H1 (cell line): Measurements from ENCODE around the gene DAB2IP. TPM values are rescaled to one million over a fixed set of nuclear protein-coding genes. Genes with fewer than 3 reads are reported as not detected.

ENCODE experiments used
- CTCF ChIA-PET: fragments of 300-600 bp; sonication (Branson Sonifier 250); formaldehyde crosslinking; loops from one replicate; lab custom pipeline; 2021; ENCODE audit not compliant: partially characterized antibody; lab: Charles Lee
- POLR2A ChIA-PET: fragments of 300-600 bp; sonication (Branson Sonifier 250); formaldehyde crosslinking; loops from one replicate; lab custom pipeline; 2021; ENCODE audit warnings: inconsistent platforms; ENCODE audit not compliant: partially characterized antibody; lab: Charles Lee
- DNase-seq, 2 experiments: peaks; one replicate each; pipeline versions ENCODE4 v3.0.0 to v3.0.0-alpha.2; 2010 to 2022; ENCODE audit warnings: low spot score in 2 of 2, low read depth in 1 of 2, mixed read lengths in 1 of 2
- FAIRE-seq: peaks from 2 replicates; lab custom pipeline; 2011; peaks lifted over from hg19 to GRCh38; lab: Jason Lieb, UNC
- H2AFZ ChIP-seq: 2 replicates; pipeline ENCODE4 v1.8.1; 2012; ENCODE audit warnings: low read length, inconsistent platforms
- H2AK5ac ChIP-seq: 2 replicates; pipeline ENCODE4 v1.6.1; 2013; ENCODE audit warnings: low read depth, low read length
- H2BK120ac ChIP-seq: replicated peaks from 2 replicates; pipeline ENCODE3; 2013; ENCODE audit warnings: low read depth, low read length, inconsistent platforms
- H2BK12ac ChIP-seq: 2 replicates; pipeline ENCODE4 v1.6.1; 2013; ENCODE audit warnings: low read depth, low read length
- H2BK15ac ChIP-seq: 2 replicates; pipeline ENCODE4 v1.6.1; 2013; ENCODE audit warnings: low read length
- H2BK20ac ChIP-seq: 2 replicates; pipeline ENCODE4 v1.6.1; 2013; ENCODE audit warnings: low read length
- H2BK5ac ChIP-seq: 2 replicates; pipeline ENCODE4 v1.6.1; 2013; ENCODE audit warnings: low read depth, low read length
- H3K14ac ChIP-seq: 2 replicates; pipeline ENCODE4 v1.6.1; 2013; ENCODE audit warnings: inconsistent platforms; ENCODE audit not compliant: insufficient read length
- H3K18ac ChIP-seq: 2 replicates; pipeline ENCODE4 v1.6.1; 2013; ENCODE audit warnings: low read length; ENCODE audit errors: extremely low read depth
- H3K23ac ChIP-seq: 2 replicates; pipeline ENCODE4 v1.6.1; 2013; ENCODE audit warnings: inconsistent platforms; ENCODE audit not compliant: insufficient read length
- H3K23me2 ChIP-seq: 2 replicates; pipeline ENCODE4 v1.6.1; 2013; ENCODE audit warnings: low read depth, low read length
- H3K27ac ChIP-seq: 2 replicates; pipeline ENCODE4 v1.6.1; 2011; ENCODE audit warnings: low read depth, low read length, inconsistent platforms
- H3K27me3 ChIP-seq, 4 experiments: replicated peaks in 1 of 4; 1 replicate in 1 of 4; 2 replicates in 3 of 4; pipeline versions ENCODE4 v1.6.1 to v1.8.1; 2011 to 2013; ENCODE audit warnings: low read length in 3 of 4, mild to moderate bottlenecking in 3 of 4, inconsistent platforms in 2 of 4, mixed read lengths in 2 of 4, moderate library complexity in 1 of 4; ENCODE audit not compliant: control insufficient read depth in 3 of 4, insufficient read depth in 3 of 4; ENCODE audit errors: extremely low read depth in 1 of 4
- H3K36me3 ChIP-seq, 4 experiments: 2 replicates each; pipeline versions ENCODE4 v1.6.1 to v1.8.1; 2011 to 2013; ENCODE audit warnings: mild to moderate bottlenecking in 4 of 4, low read length in 3 of 4, moderate library complexity in 2 of 4, control low read depth in 1 of 4, inconsistent platforms in 1 of 4; ENCODE audit not compliant: insufficient read depth in 4 of 4, control insufficient read depth in 2 of 4
- H3K4ac ChIP-seq: replicated peaks from 2 replicates; pipeline ENCODE3; 2013; ENCODE audit warnings: low read length, low read depth, mixed read lengths, inconsistent platforms; ENCODE audit not compliant: insufficient read length
- H3K4me1 ChIP-seq, 4 experiments: replicated peaks in 1 of 4; 1 replicate in 1 of 4; 2 replicates in 3 of 4; pipeline versions ENCODE4 v1.6.1 to v1.8.1; 2011 to 2013; ENCODE audit warnings: low read length in 3 of 4, inconsistent platforms in 2 of 4, mixed read lengths in 1 of 4; ENCODE audit not compliant: insufficient read depth in 4 of 4, control insufficient read depth in 3 of 4
- H3K4me2 ChIP-seq, 2 experiments: 2 replicates each; pipeline versions ENCODE4 v1.6.1 to v1.8.1; 2011 to 2013; ENCODE audit warnings: low read depth in 2 of 2, low read length in 2 of 2, control low read depth in 1 of 2, inconsistent platforms in 1 of 2, mild to moderate bottlenecking in 1 of 2; ENCODE audit not compliant: insufficient read depth in 1 of 2
- H3K4me3 ChIP-seq, 4 experiments: fragments of 200-600, 300-600 bp in 1 of 4; sonication (generic), shearing (Covaris generic), sonication (Bioruptor Twin) in 1 of 4; 2 replicates each; pipeline versions ENCODE4 v1.5.1 to v1.8.1; 2011 to 2016; ENCODE audit warnings: low read length in 4 of 4, low read depth in 3 of 4, control low read depth in 2 of 4, inconsistent platforms in 2 of 4, mild to moderate bottlenecking in 2 of 4, mixed read lengths in 1 of 4, moderate library complexity in 1 of 4; ENCODE audit not compliant: insufficient read depth in 2 of 4; ENCODE audit errors: extremely low read depth in 1 of 4
- H3K56ac ChIP-seq: replicated peaks from 2 replicates; pipeline ENCODE3; 2013; ENCODE audit warnings: low read depth, mild to moderate bottlenecking, mixed read lengths, low read length, inconsistent platforms; ENCODE audit not compliant: insufficient read length
- H3K79me1 ChIP-seq: 2 replicates; pipeline ENCODE4 v1.6.1; 2013; ENCODE audit warnings: low read depth, low read length, control low read depth
- H3K79me2 ChIP-seq, 2 experiments: 2 replicates each; pipeline versions ENCODE4 v1.6.1 to v1.8.1; 2012 to 2013; ENCODE audit warnings: low read length in 2 of 2, mild to moderate bottlenecking in 2 of 2, inconsistent platforms in 1 of 2; ENCODE audit not compliant: insufficient read depth in 2 of 2, control insufficient read depth in 1 of 2
- H3K9ac ChIP-seq, 4 experiments: replicated peaks in 1 of 4; 1 replicate in 1 of 4; 2 replicates in 3 of 4; pipeline versions ENCODE4 v1.6.1 to v1.8.1; 2011 to 2013; ENCODE audit warnings: low read depth in 3 of 4, low read length in 3 of 4, control low read depth in 2 of 4, mild to moderate bottlenecking in 2 of 4, moderate library complexity in 2 of 4, inconsistent platforms in 1 of 4; ENCODE audit errors: extremely low read depth in 1 of 4
- H3K9me3 ChIP-seq, 2 experiments: 2 replicates each; pipeline versions ENCODE4 v1.6.1 to v1.8.1; 2012 to 2013; ENCODE audit warnings: mild to moderate bottlenecking in 2 of 2, moderate library complexity in 2 of 2, control low read depth in 1 of 2, inconsistent platforms in 1 of 2, low read depth in 1 of 2, low read length in 1 of 2, mixed read lengths in 1 of 2; ENCODE audit not compliant: insufficient read depth in 2 of 2
- H4K20me1 ChIP-seq, 2 experiments: replicated peaks in 1 of 2; 2 replicates each; pipeline versions ENCODE3 to v1.8.1; 2011 to 2013; ENCODE audit warnings: inconsistent platforms in 2 of 2, low read length in 2 of 2, mild to moderate bottlenecking in 1 of 2; ENCODE audit not compliant: insufficient read depth in 2 of 2, control insufficient read depth in 1 of 2
- H4K5ac ChIP-seq: 2 replicates; pipeline ENCODE4 v1.6.1; 2013; ENCODE audit warnings: low read length, low read depth, mixed read lengths, inconsistent platforms; ENCODE audit not compliant: insufficient read length
- H4K8ac ChIP-seq: 2 replicates; pipeline ENCODE4 v1.8.0; 2013; ENCODE audit warnings: mild to moderate bottlenecking, moderate library complexity, low read length, inconsistent platforms; ENCODE audit not compliant: insufficient read depth; ENCODE audit errors: extremely low read depth
- H4K91ac ChIP-seq: replicated peaks from 2 replicates; pipeline ENCODE3; 2013; ENCODE audit warnings: low read length, mixed read lengths, inconsistent platforms; ENCODE audit not compliant: insufficient read length
- BRCA1 ChIP-seq: IDR thresholded peaks from 2 replicates; pipeline ENCODE4 v1.6.1; 2012; ENCODE audit warnings: low read depth, low read length, improper control_type of control experiment
- CBX5 ChIP-seq: fragments of 300-800, 300-1000 bp; sonication (generic); IDR thresholded peaks from 2 replicates; pipeline ENCODE4 v1.7.1; 2016; ENCODE audit warnings: antibody characterized with exemption, low read length, low read depth
- POLR2A ChIP-seq, 2 experiments: IDR thresholded peaks; 1 replicate in 1 of 2; 2 replicates in 1 of 2; pipeline ENCODE4 v1.6.1; 2011; ENCODE audit warnings: low read depth in 2 of 2, low read length in 2 of 2, mild to moderate bottlenecking in 2 of 2; ENCODE audit errors: control extremely low read depth in 1 of 2
- POU5F1 ChIP-seq: IDR thresholded peaks from 2 replicates; pipeline ENCODE4 v1.6.1; 2011; ENCODE audit warnings: low read depth, mild to moderate bottlenecking, low read length, moderate library complexity
- TAF1 ChIP-seq: IDR thresholded peaks from 2 replicates; pipeline ENCODE4 v1.6.1; 2011; ENCODE audit warnings: mild to moderate bottlenecking, low read depth, low read length
- TCF12 ChIP-seq: IDR thresholded peaks from 2 replicates; pipeline ENCODE4 v1.6.1; 2011; ENCODE audit warnings: low read depth, mild to moderate bottlenecking, low read length
- WGBS, 2 experiments: shearing (Covaris generic) in 1 of 2; methylation state at CpG; one replicate each; pipeline versions ENCODE4 v1.1.6 to v1.1.7; 2013 to 2015; ENCODE audit warnings: low lambda C conversion rate in 2 of 2, mixed read lengths in 2 of 2, inconsistent platforms in 1 of 2, low coverage in 1 of 2, missing lambda C conversion rate in 1 of 2; ENCODE audit not compliant: insufficient replicate concordance in 2 of 2, insufficient coverage in 1 of 2, insufficient read length in 1 of 2; ENCODE audit errors: extremely low coverage in 1 of 2, missing lambda C conversion rate in 1 of 2; 5-methylcytosine and 5-hydroxymethylcytosine counted together
- polyA plus RNA-seq, 7 experiments: library from polyadenylated mRNA; depleted of rRNA in 3 of 7; stranded (reverse) in 5 of 7; unstranded in 2 of 7; fragments of >200 nt in 5 of 7; fragments of 200-250 nt in 2 of 7; gene quantifications; 1 replicate in 5 of 7; 2 replicates in 1 of 7; 4 replicates in 1 of 7; pipeline versions ENCODE4 v1.2.1 to v1.2.3, GENCODE V29; 2011 to 2013; ENCODE audit warnings: missing spikeins in 2 of 7, mixed read lengths in 2 of 7
- total RNA-seq: library from RNA; stranded (reverse); fragmentation: NEBNext Ultra II Directional; extraction: Animal tissue kit (Norgen Biotek cat#: 25700); gene quantifications from 2 replicates; pipeline ENCODE4 v1.2.1, GENCODE V29; 2021
- TF ChIP-seq, protein P1 (sequence below): IDR thresholded peaks from 2 replicates; pipeline ENCODE4 v1.6.1; 2011; ENCODE audit warnings: low read depth, mild to moderate bottlenecking, low read length; ENCODE audit not compliant: insufficient read depth

The DAB2IP gene
- total and polyA plus RNA-seq, 2 of the 8 experiments (the other 6 are each of a cell fraction or from before 2014, with no cell fraction given): 19.7 to 39.5 TPM

DNA sequence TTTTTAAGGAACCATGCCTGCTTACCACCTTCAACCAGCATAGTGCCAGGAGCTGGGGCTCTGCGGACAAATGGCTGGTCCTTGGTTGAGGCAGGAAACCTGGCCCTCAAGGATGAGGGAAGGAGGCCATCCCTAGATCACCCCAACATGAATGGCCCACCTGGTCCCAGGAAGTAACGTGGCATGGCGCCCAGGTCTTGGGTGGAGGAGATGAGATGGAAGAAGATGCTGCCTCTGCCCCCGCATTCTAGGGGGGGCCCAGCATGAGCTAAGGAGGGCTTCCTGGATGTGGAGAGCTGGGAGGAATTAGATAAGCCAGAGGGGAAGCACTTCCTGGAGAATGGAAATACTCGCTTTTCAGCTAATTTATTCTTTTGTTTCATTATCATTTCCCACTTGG is 95.0 kb downstream of the DAB2IP start:
- H3K9ac ChIP-seq: no peak overlapping the region
- no peak overlapping the region for H3K23ac ChIP-seq
- H2BK120ac ChIP-seq: no peak overlapping the region
- no peak overlapping the region for H2BK5ac ChIP-seq
- no peak overlapping the region for H3K4ac ChIP-seq
- peaks cover 11 to 27% (median 15%) of the 10 kb centered on the region in 4 experiments for H3K4me1 ChIP-seq
- H3K23me2 ChIP-seq: no peaks in the 10 kb centered on the region
- H3K27ac ChIP-seq: no peak overlapping the region
- H3K36me3 ChIP-seq: no peaks in the 10 kb centered on the region
- no peak overlapping the region for H3K4me3 ChIP-seq
- H2AK5ac ChIP-seq: no peak overlapping the region
- POLR2A ChIA-PET: interaction anchor here (1.8 kb wide), 1 partner anchor 12 kb away, joined by 6 read pairs; no protein-coding TSS in a partner anchor
- CTCF ChIA-PET: interaction anchor here (0.9 to 20.3 kb wide), 10 partner anchors 7 to 221 kb away, joined by 3 to 305 read pairs (median 6); no protein-coding TSS in a partner anchor
- H2BK20ac ChIP-seq: no peak overlapping the region
- FAIRE-seq (no peak), DNase-seq (no peak)
- H3K56ac ChIP-seq: no peak overlapping the region
- H2AFZ ChIP-seq: no peak overlapping the region
- no peak overlapping the region for H4K5ac ChIP-seq
- H2BK15ac ChIP-seq: no peak overlapping the region
- H3K9me3 ChIP-seq: no peaks in the 10 kb centered on the region
- H4K20me1 ChIP-seq: peaks cover 16 to 25% of the 10 kb centered on the region in 2 experiments
- H4K91ac ChIP-seq: no peak overlapping the region
- H3K27me3 ChIP-seq: no peaks in the 10 kb centered on the region; a peak in 1 of 7 replicates
- H3K18ac ChIP-seq: no peak overlapping the region
- peaks cover 20% of the 10 kb centered on the region for H3K79me1 ChIP-seq
- H4K8ac ChIP-seq: no peak overlapping the region
- H3K14ac ChIP-seq: no peak overlapping the region
- no peak overlapping the region for H2BK12ac ChIP-seq
- 83% methylated on average over 5 of the region's 5 CpGs; no CpG with 5 or more reads in 1 of the 2 experiments for WGBS, 2 experiments
- TF ChIP-seq, protein P1, sequence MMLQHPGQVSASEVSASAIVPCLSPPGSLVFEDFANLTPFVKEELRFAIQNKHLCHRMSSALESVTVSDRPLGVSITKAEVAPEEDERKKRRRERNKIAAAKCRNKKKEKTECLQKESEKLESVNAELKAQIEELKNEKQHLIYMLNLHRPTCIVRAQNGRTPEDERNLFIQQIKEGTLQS: no peak
- TF ChIP-seq BRCA1 (no peak), TCF12 (no peak), TAF1 (no peak), POLR2A (IDR thresholded peaks at IDR 0.05; ENCODE audit: control extremely low read depth in 1 of 2, low read depth in 2 of 2, low read length in 2 of 2) (no peak), POU5F1 (no peak), CBX5 (no peak)
- no peak overlapping the region for H3K4me2 ChIP-seq
- peaks cover 0 to 49% of the 10 kb centered on the region in 2 experiments; a peak in 2 of 4 replicates for H3K79me2 ChIP-seq
